ENCODE data around the gene TST.

DNA sequence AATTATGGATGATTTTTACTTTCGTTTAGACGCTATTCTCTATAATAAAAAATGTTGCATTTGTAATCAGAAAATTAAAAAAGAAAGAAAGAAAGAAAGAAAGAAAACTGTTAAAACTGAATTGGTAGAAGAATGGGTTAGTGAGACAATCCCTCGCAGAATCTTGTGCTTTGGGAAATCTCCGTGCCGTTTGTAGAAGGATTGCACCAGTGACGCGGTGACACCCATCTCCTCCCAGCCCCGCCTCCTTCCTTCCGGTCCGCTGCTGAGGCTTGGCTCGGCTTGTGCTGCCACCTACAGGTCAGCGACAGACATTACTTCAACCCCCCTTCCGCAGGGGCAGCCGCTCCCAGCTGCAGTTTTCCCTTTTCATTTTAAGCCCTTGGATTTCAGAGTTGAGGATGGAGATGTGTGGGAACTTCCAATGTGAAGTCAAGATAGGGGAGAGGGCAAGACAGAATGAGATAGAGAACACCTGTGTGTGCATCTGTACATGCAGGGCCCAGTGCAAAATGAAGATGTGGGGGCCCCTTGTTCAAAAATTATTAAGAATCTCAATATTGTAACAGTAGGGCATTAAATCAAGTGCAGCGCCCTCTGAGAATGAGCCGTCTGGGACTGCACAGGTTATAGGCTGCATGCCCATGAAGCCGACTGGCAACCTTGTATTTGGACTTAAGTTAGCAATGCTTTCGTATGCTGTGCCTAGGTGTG, 41.1 kb downstream of the TST start:
- TF ChIP-seq, protein P1, sequence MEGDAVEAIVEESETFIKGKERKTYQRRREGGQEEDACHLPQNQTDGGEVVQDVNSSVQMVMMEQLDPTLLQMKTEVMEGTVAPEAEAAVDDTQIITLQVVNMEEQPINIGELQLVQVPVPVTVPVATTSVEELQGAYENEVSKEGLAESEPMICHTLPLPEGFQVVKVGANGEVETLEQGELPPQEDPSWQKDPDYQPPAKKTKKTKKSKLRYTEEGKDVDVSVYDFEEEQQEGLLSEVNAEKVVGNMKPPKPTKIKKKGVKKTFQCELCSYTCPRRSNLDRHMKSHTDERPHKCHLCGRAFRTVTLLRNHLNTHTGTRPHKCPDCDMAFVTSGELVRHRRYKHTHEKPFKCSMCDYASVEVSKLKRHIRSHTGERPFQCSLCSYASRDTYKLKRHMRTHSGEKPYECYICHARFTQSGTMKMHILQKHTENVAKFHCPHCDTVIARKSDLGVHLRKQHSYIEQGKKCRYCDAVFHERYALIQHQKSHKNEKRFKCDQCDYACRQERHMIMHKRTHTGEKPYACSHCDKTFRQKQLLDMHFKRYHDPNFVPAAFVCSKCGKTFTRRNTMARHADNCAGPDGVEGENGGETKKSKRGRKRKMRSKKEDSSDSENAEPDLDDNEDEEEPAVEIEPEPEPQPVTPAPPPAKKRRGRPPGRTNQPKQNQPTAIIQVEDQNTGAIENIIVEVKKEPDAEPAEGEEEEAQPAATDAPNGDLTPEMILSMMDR (IDR thresholded peaks at IDR 0.05): peak; percentile 91
- TF ChIP-seq, protein P2, sequence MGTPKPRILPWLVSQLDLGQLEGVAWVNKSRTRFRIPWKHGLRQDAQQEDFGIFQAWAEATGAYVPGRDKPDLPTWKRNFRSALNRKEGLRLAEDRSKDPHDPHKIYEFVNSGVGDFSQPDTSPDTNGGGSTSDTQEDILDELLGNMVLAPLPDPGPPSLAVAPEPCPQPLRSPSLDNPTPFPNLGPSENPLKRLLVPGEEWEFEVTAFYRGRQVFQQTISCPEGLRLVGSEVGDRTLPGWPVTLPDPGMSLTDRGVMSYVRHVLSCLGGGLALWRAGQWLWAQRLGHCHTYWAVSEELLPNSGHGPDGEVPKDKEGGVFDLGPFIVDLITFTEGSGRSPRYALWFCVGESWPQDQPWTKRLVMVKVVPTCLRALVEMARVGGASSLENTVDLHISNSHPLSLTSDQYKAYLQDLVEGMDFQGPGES (IDR thresholded peaks at IDR 0.05; ENCODE audit: low read depth, low read length): no peak
- TF ChIP-seq, protein P3, sequence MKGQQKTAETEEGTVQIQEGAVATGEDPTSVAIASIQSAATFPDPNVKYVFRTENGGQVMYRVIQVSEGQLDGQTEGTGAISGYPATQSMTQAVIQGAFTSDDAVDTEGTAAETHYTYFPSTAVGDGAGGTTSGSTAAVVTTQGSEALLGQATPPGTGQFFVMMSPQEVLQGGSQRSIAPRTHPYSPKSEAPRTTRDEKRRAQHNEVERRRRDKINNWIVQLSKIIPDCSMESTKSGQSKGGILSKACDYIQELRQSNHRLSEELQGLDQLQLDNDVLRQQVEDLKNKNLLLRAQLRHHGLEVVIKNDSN (IDR thresholded peaks at IDR 0.05; ENCODE audit: borderline replicate concordance, low read depth): no peak
- TF ChIP-seq NRF1 (IDR thresholded peaks at IDR 0.05; ENCODE audit: low read depth, low read length) (no peak), YY1 (IDR thresholded peaks at IDR 0.05; ENCODE audit: low read depth) (no peak), EZH2phosphoT487 (IDR thresholded peaks at IDR 0.05; ENCODE audit: borderline replicate concordance, low read depth) (no peak), SMC3 (IDR thresholded peaks at IDR 0.05; ENCODE audit: low read depth, low read length) (peak; percentile 83)
- TF ChIP-seq, protein P4, sequence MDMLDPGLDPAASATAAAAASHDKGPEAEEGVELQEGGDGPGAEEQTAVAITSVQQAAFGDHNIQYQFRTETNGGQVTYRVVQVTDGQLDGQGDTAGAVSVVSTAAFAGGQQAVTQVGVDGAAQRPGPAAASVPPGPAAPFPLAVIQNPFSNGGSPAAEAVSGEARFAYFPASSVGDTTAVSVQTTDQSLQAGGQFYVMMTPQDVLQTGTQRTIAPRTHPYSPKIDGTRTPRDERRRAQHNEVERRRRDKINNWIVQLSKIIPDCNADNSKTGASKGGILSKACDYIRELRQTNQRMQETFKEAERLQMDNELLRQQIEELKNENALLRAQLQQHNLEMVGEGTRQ (IDR thresholded peaks at IDR 0.05; ENCODE audit: borderline replicate concordance, low read depth, low read length): no peak

Data from SK-N-SH (cell line).